Neural cell (in vitro differentiated cells): Measurements from ENCODE around the gene DENND4A. TPM values are rescaled to one million over a fixed set of nuclear protein-coding genes. Genes with fewer than 3 reads are reported as not detected.

Experiments used
- H2AFZ ChIP-seq: fragments of 200-600, 300-800 bp; sonication (generic), shearing (Covaris generic); 2 replicates; pipeline ENCODE4 v1.6.0; 2014; ENCODE audit warnings: low read depth, mild to moderate bottlenecking, antibody characterized with exemption, low read length, moderate library complexity
- H3F3A ChIP-seq: fragments of 200-600 bp; shearing (Covaris generic); 2 replicates; pipeline ENCODE4 v1.6.1; 2016; ENCODE audit warnings: mild to moderate bottlenecking, moderate library complexity, mixed read lengths, antibody characterized with exemption, low read length; ENCODE audit not compliant: insufficient read depth, poor library complexity, severe bottlenecking
- H3K27ac ChIP-seq: fragments of 200-600, 300-800 bp; sonication (generic), shearing (Covaris generic); 2 replicates; pipeline ENCODE4 v1.5.1; 2014; ENCODE audit warnings: mild to moderate bottlenecking, low read length, moderate library complexity
- H3K27me3 ChIP-seq: fragments of 300-800, 200-600 bp; sonication (generic), shearing (Covaris generic); 2 replicates; pipeline ENCODE4 v1.6.0; 2014; ENCODE audit warnings: mild to moderate bottlenecking, low read depth, low read length, moderate library complexity; ENCODE audit not compliant: insufficient read depth
- H3K36me3 ChIP-seq: fragments of 300-800, 200-600 bp; sonication (generic), shearing (Covaris generic); 2 replicates; pipeline ENCODE4 v1.5.1; 2014; ENCODE audit warnings: mild to moderate bottlenecking, antibody characterized with exemption, low read length, moderate library complexity; ENCODE audit not compliant: insufficient read depth
- H3K4me2 ChIP-seq: fragments of 300-800, 200-600 bp; sonication (generic), shearing (Covaris generic); 2 replicates; pipeline ENCODE4 v1.6.0; 2014; ENCODE audit warnings: mild to moderate bottlenecking, low read length
- H3K4me3 ChIP-seq: fragments of 300-800, 200-600 bp; sonication (generic), shearing (Covaris generic); 2 replicates; pipeline ENCODE4 v1.5.1; 2014; ENCODE audit warnings: mild to moderate bottlenecking, low read length, moderate library complexity
- H3K79me2 ChIP-seq: fragments of 200-600 bp; shearing (Covaris generic); replicated peaks from 2 replicates; pipeline ENCODE4 v1.6.0; 2014; ENCODE audit warnings: mild to moderate bottlenecking, low read length, moderate library complexity; ENCODE audit not compliant: insufficient read depth
- H3K9ac ChIP-seq: fragments of 300-800, 200-600 bp; sonication (generic), shearing (Covaris generic); 2 replicates; pipeline ENCODE4 v1.6.1; 2016; ENCODE audit warnings: mild to moderate bottlenecking, low read length, mixed read lengths
- H3K9me2 ChIP-seq: fragments of 200-600 bp; shearing (Covaris generic); 2 replicates; pipeline ENCODE4 v1.6.1; 2016; ENCODE audit warnings: mild to moderate bottlenecking, low read length, mixed read lengths; ENCODE audit not compliant: insufficient read depth
- H3K9me3 ChIP-seq: fragments of 200-600, 300-800 bp; sonication (generic), shearing (Covaris generic); 2 replicates; pipeline ENCODE4 v1.6.1; 2016; ENCODE audit warnings: mild to moderate bottlenecking, mixed run types, low read length, moderate library complexity, mixed read lengths
- H4K20me1 ChIP-seq: fragments of 200-600 bp; shearing (Covaris generic); 2 replicates; pipeline ENCODE4 v1.6.1; 2016; ENCODE audit warnings: mild to moderate bottlenecking, mixed run types; ENCODE audit not compliant: insufficient read depth
- CTCF ChIP-seq: fragments of 450-650 bp; IDR thresholded peaks from 2 replicates; pipeline ENCODE4 v1.5.1; 2014; ENCODE audit warnings: antibody characterized with exemption, mild to moderate bottlenecking, moderate library complexity; ENCODE audit not compliant: poor library complexity, severe bottlenecking
- EP300 ChIP-seq: fragments of 450-650 bp; conservative IDR thresholded peaks from 2 replicates; pipeline ENCODE4 v1.6.1; 2014; ENCODE audit warnings: antibody characterized with exemption, mild to moderate bottlenecking, moderate library complexity; ENCODE audit not compliant: poor library complexity, severe bottlenecking
- EZH2 ChIP-seq: fragments of 200-600, 300-800 bp; shearing (Covaris generic), sonication (generic); IDR thresholded peaks from 2 replicates; pipeline ENCODE4 v1.6.1; 2014; ENCODE audit warnings: antibody characterized with exemption, low read length, borderline replicate concordance, mild to moderate bottlenecking; ENCODE audit not compliant: insufficient read depth, poor library complexity, severe bottlenecking
- MXI1 ChIP-seq: fragments of 450-650 bp; conservative IDR thresholded peaks from 2 replicates; pipeline ENCODE4 v1.6.1; 2014; ENCODE audit warnings: antibody characterized with exemption, mild to moderate bottlenecking; ENCODE audit not compliant: poor library complexity, severe bottlenecking
- POLR2AphosphoS5 ChIP-seq: IDR thresholded peaks from 2 replicates; pipeline ENCODE4 v1.6.1; 2012
- RAD21 ChIP-seq: fragments of 450-650 bp; conservative IDR thresholded peaks from 2 replicates; pipeline ENCODE4 v1.6.1; 2014; ENCODE audit warnings: antibody characterized with exemption, mild to moderate bottlenecking, moderate library complexity
- REST ChIP-seq: IDR thresholded peaks from 2 replicates; pipeline ENCODE4 v1.6.1; 2012; ENCODE audit warnings: borderline replicate concordance
- SMC3 ChIP-seq: fragments of 450-650 bp; conservative IDR thresholded peaks from 2 replicates; pipeline ENCODE4 v1.6.1; 2014; ENCODE audit warnings: antibody characterized with exemption, mild to moderate bottlenecking, moderate library complexity; ENCODE audit not compliant: poor library complexity
- TAF1 ChIP-seq: IDR thresholded peaks from 2 replicates; pipeline ENCODE4 v1.6.1; 2012; ENCODE audit warnings: low read depth
- polyA plus RNA-seq: library from polyadenylated mRNA; depleted of rRNA; stranded (reverse); fragments of >200 nt; gene quantifications from 2 replicates; pipeline ENCODE4 v1.2.3, GENCODE V29; 2014

Gene DENND4A
- polyA plus RNA-seq, 1 donor from 2014 or later, result 7.5 TPM

- no peak overlapping the region for H3K27ac ChIP-seq
- no peaks in the 10 kb centered on the region for H3K9me3 ChIP-seq
- H3K79me2 ChIP-seq, result no peaks in the 10 kb centered on the region
- TF ChIP-seq SMC3 (no peak), MXI1 (no peak), CTCF (no peak), TAF1 (no peak), POLR2AphosphoS5 (no peak), REST (no peak), RAD21 (no peak), EZH2 (no peak), EP300 (no peak)
- no peaks in the 10 kb centered on the region for H4K20me1 ChIP-seq
- no peaks in the 10 kb centered on the region for H3K27me3 ChIP-seq
- H3K9ac ChIP-seq, result no peak overlapping the region
- no peaks in the 10 kb centered on the region for H3K9me2 ChIP-seq
- H3K36me3 ChIP-seq, result no peaks in the 10 kb centered on the region
- no peak overlapping the region for H3K4me2 ChIP-seq
- no peak overlapping the region for H2AFZ ChIP-seq
- no peaks in the 10 kb centered on the region for H3F3A ChIP-seq
- no peak overlapping the region for H3K4me3 ChIP-seq
Measured at GRCh38 chr15:65631503-65631902, 160.6 kb downstream of the DENND4A start.

- no peak overlapping the region for H3K27ac ChIP-seq
- no peaks in the 10 kb centered on the region for H3K27me3 ChIP-seq
- no peaks in the 10 kb centered on the region for H3F3A ChIP-seq
- no peaks in the 10 kb centered on the region for H3K79me2 ChIP-seq
- no peaks in the 10 kb centered on the region for H4K20me1 ChIP-seq
- H3K4me2 ChIP-seq, result no peak overlapping the region
- H3K36me3 ChIP-seq, result no peaks in the 10 kb centered on the region
- H3K9ac ChIP-seq, result no peak overlapping the region
- no peak overlapping the region for H3K4me3 ChIP-seq
- TF ChIP-seq EP300, result no peak
- no peak for TF ChIP-seq CTCF
- no peak for TF ChIP-seq REST
- no peak for TF ChIP-seq SMC3
- TF ChIP-seq POLR2AphosphoS5, result no peak
- TF ChIP-seq TAF1, result no peak
- TF ChIP-seq EZH2, result no peak
- no peak for TF ChIP-seq RAD21
- TF ChIP-seq MXI1, result no peak
- H3K9me2 ChIP-seq, result no peaks in the 10 kb centered on the region
- H3K9me3 ChIP-seq, result no peaks in the 10 kb centered on the region
- no peak overlapping the region for H2AFZ ChIP-seq
Measured at GRCh38 chr15:65630760-65631159, 161.3 kb downstream of the DENND4A start.
